IMR-90 (cell line): ENCODE measurements around the gene C11orf65. TPM values are rescaled to one million over a fixed set of nuclear protein-coding genes. Genes with fewer than 3 reads are reported as not detected.

Experiments used
- ATAC-seq: fragments of 200-7000 bp; cut with Tn5 transposase; 2 replicates; pipeline ENCODE4 v1.9.1; 2020; ENCODE audit warnings: low read depth, mild to moderate bottlenecking, moderate library complexity
- BruUV-seq: library from RNA; stranded (reverse); fragments of 400-500 nt; replicated peaks from 2 replicates; lab custom pipeline; 2021; lab: Mats Ljungman, UMichigan
- CTCF ChIA-PET: fragments of 300-600 bp; formaldehyde crosslinking; extraction: SDS; loops from one replicate; lab custom pipeline; 2021; ENCODE audit warnings: antibody characterized with exemption; lab: Yijun Ruan, JAX
- POLR2A ChIA-PET: fragments of 300-600 bp; sonication (Branson Sonifier 250); formaldehyde crosslinking; loops from one replicate; lab custom pipeline; 2022; ENCODE audit warnings: antibody characterized with exemption; ENCODE audit not compliant: unreplicated experiment; lab: Charles Lee
- DNase-seq: peaks from one replicate; pipeline ENCODE4 v3.0.0; 2013
- H2AFZ ChIP-seq: replicated peaks from 2 replicates; pipeline ENCODE3; 2013; ENCODE audit warnings: low read length, mild to moderate bottlenecking; ENCODE audit not compliant: poor library complexity
- H2AK5ac ChIP-seq: 2 replicates; pipeline ENCODE4 v1.6.1; 2013; ENCODE audit warnings: low read depth, low read length, inconsistent platforms
- H2AK9ac ChIP-seq: replicated peaks from 2 replicates; pipeline ENCODE3; 2013; ENCODE audit warnings: mild to moderate bottlenecking, low read depth, low read length, moderate library complexity; ENCODE audit not compliant: poor library complexity
- H2BK120ac ChIP-seq: 2 replicates; pipeline ENCODE4 v1.6.1; 2013; ENCODE audit warnings: low read depth, low read length, inconsistent platforms
- H2BK15ac ChIP-seq: 3 replicates; pipeline ENCODE4 v1.6.1; 2013; ENCODE audit warnings: low read depth, low read length, inconsistent platforms
- H2BK20ac ChIP-seq: 2 replicates; pipeline ENCODE4 v1.6.1; 2013; ENCODE audit warnings: low read depth, mild to moderate bottlenecking, inconsistent platforms, low read length, moderate library complexity
- H2BK5ac ChIP-seq: 2 replicates; pipeline ENCODE4 v1.6.1; 2013; ENCODE audit warnings: mild to moderate bottlenecking, low read depth, low read length, inconsistent platforms; ENCODE audit not compliant: poor library complexity, severe bottlenecking
- H3K14ac ChIP-seq: replicated peaks from 2 replicates; pipeline ENCODE4 v1.6.1; 2013; ENCODE audit warnings: low read depth, low read length, inconsistent platforms
- H3K18ac ChIP-seq: 2 replicates; pipeline ENCODE4 v1.6.1; 2013; ENCODE audit warnings: low read depth, low read length, control low read depth
- H3K23ac ChIP-seq: 2 replicates; pipeline ENCODE4 v1.6.1; 2013; ENCODE audit warnings: low read depth, low read length, inconsistent platforms
- H3K27ac ChIP-seq: 2 replicates; pipeline ENCODE4 v1.5.1; 2013; ENCODE audit warnings: mild to moderate bottlenecking, control low read depth, low read length; ENCODE audit not compliant: insufficient read depth
- H3K27me3 ChIP-seq: 2 replicates; pipeline ENCODE4 v1.6.1; 2013; ENCODE audit warnings: low read length; ENCODE audit not compliant: control insufficient read depth, insufficient read depth
- H3K36me3 ChIP-seq: 2 replicates; pipeline ENCODE4 v1.6.1; 2013; ENCODE audit warnings: low read length, mixed read lengths; ENCODE audit not compliant: control insufficient read depth, insufficient read depth
- H3K4ac ChIP-seq: 2 replicates; pipeline ENCODE4 v1.6.1; 2013; ENCODE audit warnings: low read depth, low read length, inconsistent platforms
- H3K4me1 ChIP-seq: 2 replicates; pipeline ENCODE4 v1.6.1; 2013; ENCODE audit warnings: low read length, mixed read lengths; ENCODE audit not compliant: control insufficient read depth, insufficient read depth
- H3K4me2 ChIP-seq: 2 replicates; pipeline ENCODE4 v1.6.1; 2013; ENCODE audit warnings: low read depth, mild to moderate bottlenecking, control low read depth, low read length, moderate library complexity
- H3K4me3 ChIP-seq: 2 replicates; pipeline ENCODE4 v1.5.1; 2013; ENCODE audit warnings: low read depth, mild to moderate bottlenecking, control low read depth, low read length, moderate library complexity; ENCODE audit not compliant: insufficient read depth
- H3K56ac ChIP-seq: 2 replicates; pipeline ENCODE4 v1.6.1; 2013; ENCODE audit warnings: low read length, inconsistent platforms; ENCODE audit not compliant: insufficient read depth; ENCODE audit errors: extremely low read depth
- H3K79me1 ChIP-seq, 2 experiments: 2 replicates each; pipeline ENCODE4 v1.6.1; 2013; ENCODE audit warnings: low read length in 2 of 2, inconsistent platforms in 1 of 2, low read depth in 1 of 2
- H3K9ac ChIP-seq: 2 replicates; pipeline ENCODE4 v1.6.1; 2013; ENCODE audit warnings: low read depth, low read length, control low read depth
- H3K9me1 ChIP-seq: 2 replicates; pipeline ENCODE4 v1.6.1; 2013; ENCODE audit warnings: low read length, inconsistent platforms; ENCODE audit not compliant: insufficient read depth
- H3K9me3 ChIP-seq: 2 replicates; pipeline ENCODE4 v1.6.1; 2013; ENCODE audit warnings: low read length; ENCODE audit not compliant: control insufficient read depth, insufficient read depth
- H4K20me1 ChIP-seq: 2 replicates; pipeline ENCODE4 v1.6.1; 2013; ENCODE audit warnings: low read length, inconsistent platforms; ENCODE audit not compliant: insufficient read depth
- H4K5ac ChIP-seq: 2 replicates; pipeline ENCODE4 v1.6.1; 2013; ENCODE audit warnings: mild to moderate bottlenecking, low read depth, low read length, control low read depth
- H4K8ac ChIP-seq, 2 experiments: 2 replicates each; pipeline ENCODE4 v1.6.1; 2013; ENCODE audit warnings: low read depth in 2 of 2, low read length in 2 of 2, control low read depth in 1 of 2, inconsistent platforms in 1 of 2
- H4K91ac ChIP-seq: 2 replicates; pipeline ENCODE4 v1.6.1; 2013; ENCODE audit warnings: low read depth, low read length, inconsistent platforms; ENCODE audit not compliant: insufficient read depth
- BHLHE40 ChIP-seq: fragments of 150-350 bp; IDR thresholded peaks from 2 replicates; pipeline ENCODE4 v1.6.1; 2016; ENCODE audit warnings: mild to moderate bottlenecking, low read depth, low read length
- CEBPB ChIP-seq: IDR thresholded peaks from 2 replicates; pipeline ENCODE4 v1.6.1; 2012; ENCODE audit warnings: low read depth, low read length, improper control_type of control experiment
- CHD1 ChIP-seq: IDR thresholded peaks from 2 replicates; pipeline ENCODE4 v1.6.1; 2012; ENCODE audit warnings: low read depth, low read length, improper control_type of control experiment
- CTCF ChIP-seq: conservative IDR thresholded peaks from 2 replicates; pipeline ENCODE4 v1.5.1; 2012; ENCODE audit warnings: mild to moderate bottlenecking, low read depth, low read length, improper control_type of control experiment
- ELK1 ChIP-seq: fragments of 150-350 bp; IDR thresholded peaks from 2 replicates; pipeline ENCODE4 v1.6.1; 2016; ENCODE audit warnings: low read depth, mild to moderate bottlenecking, low read length, moderate library complexity, borderline replicate concordance
- FOS ChIP-seq: fragments of 150-350 bp; IDR thresholded peaks from 2 replicates; pipeline ENCODE4 v1.6.1; 2016; ENCODE audit warnings: low read depth, low read length
- MAFK ChIP-seq: IDR thresholded peaks from 2 replicates; pipeline ENCODE4 v1.6.1; 2012; ENCODE audit warnings: low read depth, low read length, improper control_type of control experiment
- MAZ ChIP-seq: IDR thresholded peaks from 2 replicates; pipeline ENCODE4 v1.6.1; 2012; ENCODE audit warnings: low read depth, mild to moderate bottlenecking, low read length, improper control_type of control experiment, moderate library complexity, borderline replicate concordance
- MXI1 ChIP-seq: IDR thresholded peaks from 2 replicates; pipeline ENCODE4 v1.6.1; 2012; ENCODE audit warnings: low read depth, mild to moderate bottlenecking, low read length, moderate library complexity, borderline replicate concordance
- NFE2L2 ChIP-seq: fragments of 150-350 bp; IDR thresholded peaks from 2 replicates; pipeline ENCODE4 v1.6.1; 2016; ENCODE audit warnings: low read depth, mild to moderate bottlenecking, low read length
- POLR2A ChIP-seq: IDR thresholded peaks from 2 replicates; pipeline ENCODE4 v1.6.1; 2012; ENCODE audit warnings: mild to moderate bottlenecking, low read depth, low read length
- RAD21 ChIP-seq: IDR thresholded peaks from 2 replicates; pipeline ENCODE4 v1.6.1; 2012; ENCODE audit warnings: low read length, improper control_type of control experiment
- RCOR1 ChIP-seq: IDR thresholded peaks from 2 replicates; pipeline ENCODE4 v1.6.1; 2012; ENCODE audit warnings: mild to moderate bottlenecking, low read length, improper control_type of control experiment; ENCODE audit not compliant: insufficient replicate concordance
- RFX5 ChIP-seq: IDR thresholded peaks from 2 replicates; pipeline ENCODE4 v1.8.0; 2012; ENCODE audit warnings: low read depth, mild to moderate bottlenecking, low read length, moderate library complexity
- SMC3 ChIP-seq: fragments of 150-350 bp; IDR thresholded peaks from 2 replicates; pipeline ENCODE4 v1.6.1; 2016; ENCODE audit warnings: low read depth, mild to moderate bottlenecking, antibody characterized with exemption, low read length, moderate library complexity
- USF2 ChIP-seq: fragments of 150-350 bp; IDR thresholded peaks from 2 replicates; pipeline ENCODE4 v1.6.1; 2017; ENCODE audit warnings: mild to moderate bottlenecking, antibody characterized with exemption, low read length, low read depth
- dilution Hi-C: fragments of 300-500 bp; cut with HindIII; formaldehyde crosslinking; loops from one replicate; pipeline ENCODE4 v1.14.3; 2018; ENCODE audit warnings: low sequenced_read_pairs; ENCODE audit not compliant: unreplicated experiment
- in situ Hi-C: fragments of 300-500 bp; cut with MboI; formaldehyde crosslinking; loops from 3 replicates; pipeline ENCODE4 v1.14.3; 2019; ENCODE audit warnings: low sequenced_read_pairs, inconsistent platforms, mixed read lengths
- intact Hi-C: fragments of 100-400 bp; cut with micrococcal nuclease; formaldehyde crosslinking; loops from 2 replicates; pipeline ENCODE4 v1.10.0; 2022
- polyA plus RNA-seq, 3 experiments: library from polyadenylated mRNA; depleted of rRNA; stranded (reverse); fragments of >200 nt; gene quantifications; 2 replicates each; pipeline ENCODE4 v1.2.3, GENCODE V29; 2012; ENCODE audit warnings: low replicate concordance in 1 of 3
- total RNA-seq: library from RNA; depleted of rRNA; stranded (reverse); fragments of >200 nt; gene quantifications from 2 replicates; pipeline ENCODE4 v1.2.3, GENCODE V29; 2012

Gene C11orf65
- total and polyA plus RNA-seq, 2 of the 4 experiments (the other 2 are of a cell fraction), result 0.12 to 0.18 TPM

- no peaks in the 10 kb centered on the region for H3K79me1 ChIP-seq
- CTCF ChIA-PET, result no interaction called here
- no peak overlapping the region for H2AK9ac ChIP-seq
- H3K9me1 ChIP-seq, result no peaks in the 10 kb centered on the region
- no peak overlapping the region for H2BK20ac ChIP-seq
- no peak overlapping the region for H2BK120ac ChIP-seq
- ATAC-seq, result no peak
- DNase-seq, result no peak
- H3K14ac ChIP-seq, result no peak overlapping the region
- no peaks in the 10 kb centered on the region for H3K27me3 ChIP-seq
- intact Hi-C loops, result no loop called here
- no peak overlapping the region for H4K8ac ChIP-seq
- no peak overlapping the region for H4K5ac ChIP-seq
- dilution Hi-C loops, result no loop called here
- TF ChIP-seq FOS (no peak), BHLHE40 (no peak), MAFK (no peak), RCOR1 (no peak), CTCF (no peak), USF2 (no peak), CEBPB (no peak), MXI1 (no peak), SMC3 (no peak), RFX5 (no peak), ELK1 (no peak), POLR2A (no peak), MAZ (no peak), CHD1 (no peak), NFE2L2 (no peak), RAD21 (no peak)
- no peak overlapping the region for H3K27ac ChIP-seq
- H4K91ac ChIP-seq, result no peak overlapping the region
- no TSS peak for BruUV-seq
- H4K20me1 ChIP-seq, result no peaks in the 10 kb centered on the region
- H3K4me1 ChIP-seq, result no peaks in the 10 kb centered on the region
- no peak overlapping the region for H3K56ac ChIP-seq
- no peak overlapping the region for H2BK5ac ChIP-seq
- H3K23ac ChIP-seq, result no peak overlapping the region
- no peak overlapping the region for H2AK5ac ChIP-seq
- no peak overlapping the region for H2BK15ac ChIP-seq
- H3K4ac ChIP-seq, result no peak overlapping the region
- H3K4me3 ChIP-seq, result no peak overlapping the region
- no peak overlapping the region for H3K4me2 ChIP-seq
- in situ Hi-C loops, result no loop called here
- no peak overlapping the region for H3K18ac ChIP-seq
- POLR2A ChIA-PET, result no interaction called here
- no peaks in the 10 kb centered on the region for H3K9me3 ChIP-seq
- H3K36me3 ChIP-seq, result no peaks in the 10 kb centered on the region
- no peak overlapping the region for H3K9ac ChIP-seq
- H2AFZ ChIP-seq, result no peak overlapping the region
Measured at GRCh38 chr11:108414958-108415357, 52.4 kb downstream of the C11orf65 start.
